Left ventricle myocardium inferior (tissue), 1 donor: Measurements from ENCODE around the gene ELMO1. TPM values are rescaled to one million over a fixed set of nuclear protein-coding genes. Genes with fewer than 3 reads are reported as not detected.

Experiments used
- DNase-seq: peaks from one replicate; pipeline ENCODE4 v3.0.0-alpha.2; 2020
- H3K27ac ChIP-seq: fragments of 200-600 bp; replicated peaks from 2 replicates; pipeline ENCODE4 v1.8.0; 2021
- H3K27me3 ChIP-seq: fragments of 200-600 bp; 2 replicates; pipeline ENCODE4 v1.8.0; 2021; ENCODE audit warnings: low read depth
- H3K36me3 ChIP-seq: fragments of 200-600 bp; 2 replicates; pipeline ENCODE4 v1.8.0; 2021
- H3K4me1 ChIP-seq: fragments of 200-600 bp; 2 replicates; pipeline ENCODE4 v1.8.0; 2021
- H3K4me3 ChIP-seq: fragments of 200-600 bp; 2 replicates; pipeline ENCODE4 v1.8.0; 2021; ENCODE audit warnings: mild to moderate bottlenecking, moderate library complexity
- H3K9me3 ChIP-seq: fragments of 200-600 bp; replicated peaks from 2 replicates; pipeline ENCODE4 v1.8.0; 2021
- intact Hi-C: fragments of 100-400 bp; cut with micrococcal nuclease; formaldehyde crosslinking; loops from one replicate; pipeline ENCODE4 v1.11.0; 2022
- total RNA-seq: library from RNA; stranded (reverse); fragmentation: NEBNext Ultra II Directional; extraction: Animal tissue kit (Norgen Biotek cat#: 25700); gene quantifications from one replicate; pipeline ENCODE4 v1.2.1, GENCODE V29; 2021
- TF ChIP-seq, protein P1 (sequence below): fragments of 200-600 bp; IDR thresholded peaks from 2 replicates; pipeline ENCODE4 v1.8.0; 2021; ENCODE audit warnings: antibody characterized with exemption, mild to moderate bottlenecking, borderline replicate concordance
- donor health status: DM: no; HTN: yes; CAD: no; lungs with severe emphysema.

ELMO1 gene
- total RNA-seq, 1 donor from 2014 or later, result 10.0 TPM

DNA sequence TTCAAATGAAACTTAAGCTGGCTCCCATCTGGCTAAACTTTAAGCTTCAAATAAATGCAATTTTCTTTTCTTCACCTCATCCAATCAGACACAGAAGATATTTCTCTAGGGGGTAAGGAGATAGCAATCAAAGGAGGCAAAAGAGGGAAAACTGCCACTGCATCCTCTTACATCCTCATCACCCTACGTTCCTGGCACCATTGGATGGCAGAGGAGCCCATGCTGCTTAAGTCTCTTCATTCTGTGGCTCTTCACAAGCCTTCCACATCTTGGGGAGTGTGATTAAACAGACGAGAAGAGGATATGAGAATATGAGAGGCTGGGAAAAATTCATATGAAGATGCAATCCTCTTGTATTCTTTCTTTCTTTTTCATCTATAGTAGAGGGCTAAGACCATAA, 378.6 kb downstream of the ELMO1 start:
- Histone ChIP-seq H3K27ac (no peak overlapping the region), H3K9me3 (no peaks in the 10 kb centered on the region), H3K27me3 (no peaks in the 10 kb centered on the region), H3K4me1 (no peaks in the 10 kb centered on the region), H3K36me3 (no peaks in the 10 kb centered on the region), H3K4me3 (no peak overlapping the region)
- TF ChIP-seq, protein P1, sequence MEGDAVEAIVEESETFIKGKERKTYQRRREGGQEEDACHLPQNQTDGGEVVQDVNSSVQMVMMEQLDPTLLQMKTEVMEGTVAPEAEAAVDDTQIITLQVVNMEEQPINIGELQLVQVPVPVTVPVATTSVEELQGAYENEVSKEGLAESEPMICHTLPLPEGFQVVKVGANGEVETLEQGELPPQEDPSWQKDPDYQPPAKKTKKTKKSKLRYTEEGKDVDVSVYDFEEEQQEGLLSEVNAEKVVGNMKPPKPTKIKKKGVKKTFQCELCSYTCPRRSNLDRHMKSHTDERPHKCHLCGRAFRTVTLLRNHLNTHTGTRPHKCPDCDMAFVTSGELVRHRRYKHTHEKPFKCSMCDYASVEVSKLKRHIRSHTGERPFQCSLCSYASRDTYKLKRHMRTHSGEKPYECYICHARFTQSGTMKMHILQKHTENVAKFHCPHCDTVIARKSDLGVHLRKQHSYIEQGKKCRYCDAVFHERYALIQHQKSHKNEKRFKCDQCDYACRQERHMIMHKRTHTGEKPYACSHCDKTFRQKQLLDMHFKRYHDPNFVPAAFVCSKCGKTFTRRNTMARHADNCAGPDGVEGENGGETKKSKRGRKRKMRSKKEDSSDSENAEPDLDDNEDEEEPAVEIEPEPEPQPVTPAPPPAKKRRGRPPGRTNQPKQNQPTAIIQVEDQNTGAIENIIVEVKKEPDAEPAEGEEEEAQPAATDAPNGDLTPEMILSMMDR, result no peak
- intact Hi-C loops, result no loop called here
- no peak for DNase-seq

DNA sequence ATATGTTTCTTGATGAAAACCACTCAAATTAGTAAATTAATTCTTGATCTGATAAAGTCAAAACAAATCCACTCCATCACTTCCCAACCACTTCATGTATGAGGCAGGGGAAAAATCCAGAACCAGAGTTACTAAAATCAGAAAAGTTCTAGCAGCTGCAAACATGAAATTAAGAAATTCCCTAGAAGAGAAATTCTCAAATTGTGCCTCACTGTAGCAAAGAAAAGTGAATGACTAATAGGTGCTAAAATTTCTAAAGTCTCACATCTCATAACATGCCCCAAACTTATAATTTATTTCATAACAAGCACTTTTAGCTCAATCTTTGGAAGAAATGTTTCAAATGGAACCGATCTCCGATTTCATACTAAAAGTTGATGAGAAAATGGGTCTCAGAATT, 379.3 kb downstream of the ELMO1 start:
- Histone ChIP-seq H3K27ac (no peak overlapping the region), H3K27me3 (no peaks in the 10 kb centered on the region), H3K4me3 (no peak overlapping the region), H3K36me3 (no peaks in the 10 kb centered on the region), H3K4me1 (no peaks in the 10 kb centered on the region), H3K9me3 (no peaks in the 10 kb centered on the region)
- no peak for DNase-seq
- intact Hi-C loops, result no loop called here
- TF ChIP-seq, protein P1, result no peak

DNA sequence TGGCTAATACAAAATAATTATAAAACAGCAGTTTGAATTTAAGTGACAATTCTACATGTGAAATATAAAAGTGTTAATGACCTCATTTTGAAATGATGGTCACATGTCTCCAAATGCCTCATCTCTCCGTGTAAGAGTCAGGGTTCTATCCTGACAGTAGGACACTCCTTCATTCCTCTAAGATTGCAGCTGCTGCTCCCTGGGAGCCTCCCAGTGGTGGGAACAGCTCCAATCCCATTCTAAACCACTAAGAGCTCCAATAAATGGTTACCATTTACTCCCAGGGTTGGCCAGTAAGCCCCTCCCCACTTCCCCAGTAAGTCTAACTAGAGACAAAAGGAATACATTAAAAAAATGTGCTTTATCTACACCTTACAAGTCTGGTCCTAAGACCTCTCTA, 379.8 kb downstream of the ELMO1 start:
- no peaks in the 10 kb centered on the region for H3K9me3 ChIP-seq
- TF ChIP-seq, protein P1, result no peak
- no peaks in the 10 kb centered on the region for H3K27me3 ChIP-seq
- no peak overlapping the region for H3K27ac ChIP-seq
- no peaks in the 10 kb centered on the region for H3K36me3 ChIP-seq
- intact Hi-C loops, result no loop called here
- H3K4me3 ChIP-seq, result no peak overlapping the region
- no peaks in the 10 kb centered on the region for H3K4me1 ChIP-seq
- DNase-seq, result no peak

DNA sequence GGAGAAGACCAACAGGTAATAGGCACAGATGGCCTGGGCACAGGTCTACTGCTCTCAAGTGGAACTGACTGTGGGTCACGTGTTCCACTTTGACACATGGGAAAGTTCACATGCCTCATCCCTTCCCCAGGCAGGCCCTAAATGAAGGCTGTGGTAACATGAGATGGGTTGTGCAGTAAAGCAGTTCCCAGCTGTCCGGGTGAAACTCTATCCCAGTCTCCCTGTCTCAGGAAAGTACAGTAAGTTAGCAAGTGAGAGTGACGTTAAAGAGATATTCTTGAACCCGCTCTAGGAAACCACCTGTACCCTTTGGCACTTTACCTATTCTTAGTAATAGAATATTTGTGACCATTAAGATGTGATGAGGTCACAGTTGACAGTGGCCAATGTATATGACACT, 380.6 kb downstream of the ELMO1 start:
- Histone ChIP-seq H3K9me3 (no peaks in the 10 kb centered on the region), H3K27ac (no peak overlapping the region), H3K36me3 (no peaks in the 10 kb centered on the region), H3K4me1 (no peaks in the 10 kb centered on the region), H3K4me3 (no peak overlapping the region), H3K27me3 (no peaks in the 10 kb centered on the region)
- TF ChIP-seq, protein P1, result no peak
- intact Hi-C loops, result no loop called here
- no peak for DNase-seq

DNA sequence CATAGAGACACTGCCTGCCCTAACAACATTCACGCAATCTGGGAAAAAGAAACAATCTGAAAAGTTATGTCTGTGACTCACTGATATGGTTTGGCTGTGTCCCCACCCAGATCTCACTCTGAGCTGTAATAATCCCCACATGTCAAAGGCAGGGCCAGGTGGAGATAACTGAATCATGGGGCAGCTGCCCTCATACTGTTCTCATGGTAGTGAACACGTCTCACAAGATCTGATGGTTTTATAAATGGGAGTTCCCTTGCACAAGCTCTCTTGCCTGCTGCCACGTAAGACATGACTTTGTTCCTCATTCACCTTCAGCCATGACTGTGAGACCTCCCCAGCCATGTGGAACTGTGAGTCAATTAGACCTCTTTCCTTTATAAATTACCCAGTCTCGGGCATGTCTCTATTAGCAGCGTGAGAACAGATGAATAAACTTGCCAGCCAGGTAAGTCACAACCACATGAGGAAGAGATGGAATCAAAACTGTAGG, 382.8 kb downstream of the ELMO1 start:
- TF ChIP-seq, protein P1, result no peak
- DNase-seq, result no peak
- H3K36me3 ChIP-seq, result no peaks in the 10 kb centered on the region
- H3K9me3 ChIP-seq, result no peaks in the 10 kb centered on the region
- H3K4me3 ChIP-seq, result no peak overlapping the region
- no peaks in the 10 kb centered on the region for H3K4me1 ChIP-seq
- H3K27me3 ChIP-seq, result no peaks in the 10 kb centered on the region
- intact Hi-C loops, result no loop called here
- no peak overlapping the region for H3K27ac ChIP-seq

DNA sequence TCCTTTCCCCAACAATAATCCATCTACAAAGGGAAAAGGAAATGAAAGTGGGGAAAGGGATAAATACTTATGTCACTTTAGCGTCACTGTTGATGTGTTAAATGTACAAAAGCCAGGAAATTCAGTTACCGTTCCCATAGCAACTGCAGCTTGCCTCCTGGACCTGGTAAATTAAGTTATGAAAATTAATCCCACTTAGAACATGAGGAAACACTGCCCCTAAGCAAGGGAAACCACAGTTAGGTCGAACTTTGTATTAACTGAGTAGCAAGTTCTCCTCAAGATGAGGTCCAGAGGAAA, 386.2 kb downstream of the ELMO1 start:
- Histone ChIP-seq H3K27ac (no peak overlapping the region), H3K27me3 (no peaks in the 10 kb centered on the region), H3K36me3 (no peaks in the 10 kb centered on the region), H3K4me3 (no peak overlapping the region), H3K9me3 (no peaks in the 10 kb centered on the region), H3K4me1 (no peaks in the 10 kb centered on the region)
- TF ChIP-seq, protein P1, result no peak
- intact Hi-C loops, result no loop called here
- no peak for DNase-seq
